IPS-20b (cell line): ENCODE data around the gene OR5B17.
"Not testable (repeated sequence)": the region's sequence is repeated elsewhere in the genome, so short reads cannot be mapped to it uniquely, and the experiment has no call there.

Experiments used
- H3K27ac ChIP-seq: one replicate; pipeline ENCODE4 v1.5.1; 2013; ENCODE audit warnings: low read length
- H3K27me3 ChIP-seq: 2 replicates; pipeline ENCODE4 v1.6.1; 2013; ENCODE audit warnings: mild to moderate bottlenecking, low read length, inconsistent platforms; ENCODE audit not compliant: insufficient read depth
- H3K36me3 ChIP-seq: 2 replicates; pipeline ENCODE4 v1.6.1; 2013; ENCODE audit warnings: low read depth, mild to moderate bottlenecking, inconsistent platforms, low read length, moderate library complexity; ENCODE audit not compliant: insufficient read depth
- H3K4me1 ChIP-seq: 2 replicates; pipeline ENCODE4 v1.6.1; 2013; ENCODE audit warnings: mild to moderate bottlenecking, control low read depth, inconsistent platforms, low read length, moderate library complexity; ENCODE audit not compliant: insufficient read depth
- H3K4me3 ChIP-seq: 2 replicates; pipeline ENCODE4 v1.5.1; 2013; ENCODE audit warnings: mild to moderate bottlenecking, low read length, inconsistent platforms
- H3K9ac ChIP-seq: 2 replicates; pipeline ENCODE4 v1.6.1; 2013; ENCODE audit warnings: low read depth, mild to moderate bottlenecking, inconsistent platforms, low read length, moderate library complexity
- H3K9me3 ChIP-seq: 2 replicates; pipeline ENCODE4 v1.6.1; 2013; ENCODE audit warnings: mild to moderate bottlenecking, low read depth, low read length, inconsistent platforms; ENCODE audit not compliant: insufficient read depth

Gene OR5B17

DNA sequence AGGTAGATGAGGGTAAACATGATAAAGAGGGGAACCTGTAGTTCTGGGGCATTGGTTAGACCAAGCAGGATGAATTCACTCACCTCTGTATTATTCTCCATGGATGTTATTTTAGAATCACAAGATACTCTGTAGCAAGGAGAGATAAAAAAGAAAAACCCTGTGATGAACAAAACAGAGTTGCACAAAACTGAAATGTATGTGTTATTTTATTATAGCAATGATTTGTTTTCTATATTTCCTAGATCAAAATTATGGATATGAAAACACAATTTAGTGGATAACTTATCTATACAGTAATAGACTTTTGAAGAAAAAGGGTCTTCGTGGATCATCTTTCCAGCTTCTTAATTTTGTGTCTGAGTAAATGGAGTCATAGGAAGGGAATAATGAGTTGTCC is at the start of gene OR5B17:
Gene OR5B17, minus strand, starts transcription at position 101 of the 400 bp plus-strand sequence. Its CDS starts 0 bp downstream, at position 101.
- no peaks in the 10 kb centered on the region for H3K27me3 ChIP-seq
- no peaks in the 10 kb centered on the region for H3K4me1 ChIP-seq
- no peaks in the 10 kb centered on the region for H3K9me3 ChIP-seq
- H3K4me3 ChIP-seq, result no peak within 1 kb of the TSS
- no peak within 1 kb of the TSS for H3K9ac ChIP-seq
- no peak within 1 kb of the TSS for H3K27ac ChIP-seq
- no peaks in the 10 kb centered on the region for H3K36me3 ChIP-seq

DNA sequence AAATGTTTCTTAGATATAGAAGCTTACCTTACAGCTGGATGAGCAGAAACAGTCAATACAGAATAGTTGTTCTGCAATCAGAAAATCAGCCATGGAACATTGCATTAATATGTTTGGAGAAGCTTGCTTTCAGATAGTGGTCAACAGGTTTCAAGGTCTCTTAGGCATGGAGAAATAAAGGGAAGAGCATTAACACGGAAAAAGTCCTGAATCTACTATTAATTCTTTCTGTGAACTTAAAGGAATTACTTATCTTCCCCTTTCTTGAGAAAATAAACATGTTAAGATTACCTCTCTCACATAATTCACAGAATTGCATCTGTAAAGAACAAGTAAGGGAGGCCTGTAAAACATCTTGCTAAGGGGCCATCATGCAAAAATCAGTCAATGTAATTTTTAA is 47.9 kb upstream of the OR5B17 start, which contains the start of gene OR5B3:
Gene OR5B3, minus strand, starts transcription at position 101 of the 400 bp plus-strand sequence. CDS start 3,465 bp downstream, outside the sequence.
- Histone ChIP-seq H3K4me3 (no peak within 1 kb of the TSS), H3K4me1 (no peaks in the 10 kb centered on the region), H3K9ac (no peak within 1 kb of the TSS), H3K27me3 (no peaks in the 10 kb centered on the region), H3K9me3 (peaks cover 8% of the 10 kb centered on the region), H3K27ac (no peak within 1 kb of the TSS), H3K36me3 (no peaks in the 10 kb centered on the region)

DNA sequence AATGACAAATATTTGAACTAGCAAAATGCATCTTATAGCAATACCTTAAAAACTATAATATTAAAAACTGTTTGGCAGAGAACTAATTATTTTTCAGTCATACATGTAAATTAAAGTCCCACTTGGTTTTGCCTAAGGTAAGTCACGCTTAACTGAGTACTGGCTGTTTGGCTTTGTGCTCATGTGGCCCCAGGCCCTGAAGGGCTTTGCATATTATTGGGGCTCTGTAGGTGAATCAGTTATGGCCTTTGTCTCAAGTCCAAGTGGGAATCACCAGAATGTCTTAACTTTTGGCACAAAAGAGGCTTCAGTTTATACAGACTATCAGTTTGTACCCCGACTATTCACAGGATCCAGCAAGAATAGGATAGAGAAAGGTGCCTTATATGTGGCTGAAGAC is 40.8 kb upstream of the OR5B17 start:
- H3K4me3 ChIP-seq, H3K4me1 ChIP-seq, H3K9me3 ChIP-seq, H3K9ac ChIP-seq, H3K27me3 ChIP-seq, H3K27ac ChIP-seq, H3K36me3 ChIP-seq: not testable (repeated sequence)

- Histone ChIP-seq H3K36me3 (no peaks in the 10 kb centered on the region), H3K27ac (no peak overlapping the region), H3K27me3 (no peaks in the 10 kb centered on the region), H3K9ac (no peak overlapping the region), H3K4me1 (no peaks in the 10 kb centered on the region), H3K9me3 (peaks cover 8% of the 10 kb centered on the region), H3K4me3 (no peak overlapping the region)
Observed at GRCh38 chr11:58395581-58395980, 36.7 kb upstream of the OR5B17 start.

DNA sequence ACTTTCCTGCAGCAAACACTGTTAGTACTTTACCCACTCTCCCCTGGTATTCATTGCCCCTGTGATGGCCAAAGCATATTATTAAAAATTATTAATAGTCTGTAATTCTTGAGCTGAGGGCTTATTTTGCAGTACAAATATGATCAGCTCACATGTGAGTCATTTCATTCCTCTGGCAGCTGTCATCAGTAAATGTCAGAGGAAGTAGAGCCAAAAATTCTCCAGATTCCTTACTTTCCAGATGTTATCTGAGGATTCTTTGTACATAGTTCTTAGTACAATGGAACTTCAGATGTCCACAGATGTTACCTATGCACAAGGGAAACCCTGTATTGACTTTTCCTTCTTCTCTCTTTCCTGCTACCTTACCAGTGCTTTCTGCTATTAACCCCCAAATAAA is 35.3 kb upstream of the OR5B17 start:
- Histone ChIP-seq H3K36me3 (no peaks in the 10 kb centered on the region), H3K9me3 (peaks cover 8% of the 10 kb centered on the region), H3K27me3 (no peaks in the 10 kb centered on the region), H3K27ac (no peak overlapping the region), H3K4me3 (no peak overlapping the region), H3K9ac (no peak overlapping the region), H3K4me1 (no peaks in the 10 kb centered on the region)

- H3K27ac ChIP-seq, result no peak overlapping the region
Observed at GRCh38 chr11:58392746-58393145, 33.9 kb upstream of the OR5B17 start.

DNA sequence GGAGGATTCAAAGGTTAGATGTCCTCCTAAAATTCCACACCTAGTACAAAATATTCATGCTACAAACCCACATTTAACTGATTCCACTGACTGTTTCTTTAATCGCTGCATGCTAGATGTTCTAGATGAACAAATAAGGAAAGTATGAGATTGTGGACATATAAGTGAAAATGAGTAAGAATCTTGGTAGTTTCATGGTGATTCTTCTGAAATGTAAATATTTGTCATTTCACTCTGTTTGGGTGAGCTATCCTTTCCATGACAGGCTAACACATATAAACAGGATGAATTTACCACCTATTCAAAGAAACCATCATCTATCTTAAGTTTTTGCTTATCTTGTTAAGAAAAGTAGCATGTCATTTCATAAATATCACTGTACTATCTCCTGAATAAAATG is 33.0 kb upstream of the OR5B17 start:
- Histone ChIP-seq H3K9ac (no peak overlapping the region), H3K4me1 (no peaks in the 10 kb centered on the region), H3K27ac (no peak overlapping the region), H3K4me3 (no peak overlapping the region), H3K9me3 (peaks cover 8% of the 10 kb centered on the region), H3K27me3 (no peaks in the 10 kb centered on the region), H3K36me3 (no peaks in the 10 kb centered on the region)

More at GRCh38 chr11:58392746-58393145, 33.9 kb upstream of the OR5B17 start:
- Histone ChIP-seq H3K4me1 (no peaks in the 10 kb centered on the region), H3K27me3 (no peaks in the 10 kb centered on the region), H3K36me3 (no peaks in the 10 kb centered on the region), H3K9me3 (peaks cover 8% of the 10 kb centered on the region), H3K9ac (no peak overlapping the region), H3K4me3 (no peak overlapping the region)

- H3K9ac ChIP-seq, result no peak overlapping the region
- H3K36me3 ChIP-seq, result no peaks in the 10 kb centered on the region
- H3K27ac ChIP-seq, result no peak overlapping the region
- H3K4me1 ChIP-seq, result no peaks in the 10 kb centered on the region
- no peak overlapping the region for H3K4me3 ChIP-seq
- H3K27me3 ChIP-seq, result no peaks in the 10 kb centered on the region
- peaks cover 8% of the 10 kb centered on the region for H3K9me3 ChIP-seq
Observed at GRCh38 chr11:58390551-58391063, 31.7 kb upstream of the OR5B17 start.

DNA sequence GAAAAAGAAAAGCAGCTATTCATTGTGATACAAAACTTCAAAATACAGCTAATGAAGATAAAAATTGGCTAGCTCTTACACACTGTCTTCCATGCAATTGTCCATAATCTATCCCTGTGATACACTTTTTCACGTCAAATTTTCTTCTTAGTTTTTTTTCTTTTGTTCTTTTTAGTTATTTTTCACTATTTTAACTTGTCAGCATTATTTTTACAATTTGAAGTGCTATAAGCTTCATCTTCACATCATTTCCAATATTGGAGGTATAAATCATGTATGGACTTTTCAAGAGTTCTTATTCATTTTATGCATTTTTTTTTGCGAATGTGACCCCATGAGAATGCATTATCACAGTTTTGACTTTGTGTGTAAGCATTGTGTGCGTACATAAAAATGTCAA is 4.1 kb downstream of the OR5B17 start:
- no peaks in the 10 kb centered on the region for H3K27me3 ChIP-seq
- H3K27ac ChIP-seq, result no peak overlapping the region
- no peak overlapping the region for H3K4me3 ChIP-seq
- H3K9ac ChIP-seq, result no peak overlapping the region
- H3K9me3 ChIP-seq, result no peaks in the 10 kb centered on the region
- H3K4me1 ChIP-seq, result no peaks in the 10 kb centered on the region
- no peaks in the 10 kb centered on the region for H3K36me3 ChIP-seq

DNA sequence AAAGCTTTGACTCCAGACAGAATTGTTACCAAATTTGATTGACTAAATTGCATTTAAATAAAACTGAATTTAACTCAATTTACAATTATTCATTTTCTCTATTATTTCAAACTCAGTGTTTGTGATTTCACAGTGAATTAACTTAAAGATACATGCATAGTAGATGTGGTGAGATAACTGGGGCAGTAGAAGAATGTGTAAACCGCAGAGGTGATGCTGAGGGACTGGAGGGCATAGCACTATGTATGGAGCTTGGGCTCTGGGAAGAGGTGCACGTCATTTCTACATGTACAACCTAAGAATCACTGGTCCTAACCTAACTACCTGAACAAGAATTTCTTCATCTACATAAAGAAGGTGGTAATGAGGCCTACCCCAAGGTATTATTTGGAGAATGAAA is 13.7 kb downstream of the OR5B17 start:
- Histone ChIP-seq H3K27ac (no peak overlapping the region), H3K9me3 (peaks cover 2% of the 10 kb centered on the region; the same call in 1 of the 2 replicates), H3K36me3 (no peaks in the 10 kb centered on the region), H3K4me1 (no peaks in the 10 kb centered on the region), H3K4me3 (no peak overlapping the region), H3K9ac (no peak overlapping the region), H3K27me3 (no peaks in the 10 kb centered on the region)

DNA sequence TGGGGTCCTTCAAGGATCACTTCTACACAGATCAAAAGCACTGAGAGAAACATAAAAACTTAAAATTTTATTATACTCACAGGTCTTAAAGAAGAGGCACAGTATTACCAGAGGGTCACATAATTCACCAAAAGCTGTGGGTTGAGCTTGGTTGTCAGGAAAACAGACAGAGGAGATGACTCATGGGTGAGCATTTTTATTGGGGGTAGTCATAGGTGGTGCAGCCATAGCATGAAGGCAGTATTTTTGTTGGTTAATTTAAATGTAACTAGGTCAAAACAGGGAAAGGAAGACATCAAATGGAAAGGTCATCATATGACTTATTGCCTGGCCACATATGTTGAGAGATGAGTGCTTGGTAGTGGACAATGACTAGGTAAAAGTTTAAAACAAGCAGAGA is 24.2 kb downstream of the OR5B17 start:
- no peaks in the 10 kb centered on the region for H3K27me3 ChIP-seq
- no peaks in the 10 kb centered on the region for H3K4me1 ChIP-seq
- H3K9ac ChIP-seq, result no peak overlapping the region
- no peaks in the 10 kb centered on the region for H3K36me3 ChIP-seq
- no peak overlapping the region for H3K4me3 ChIP-seq
- no peak overlapping the region for H3K27ac ChIP-seq
- no peaks in the 10 kb centered on the region for H3K9me3 ChIP-seq

- H3K9me3 ChIP-seq, result no peaks in the 10 kb centered on the region; the same call in 1 of the 2 replicates
- H3K4me1 ChIP-seq, result no peaks in the 10 kb centered on the region
- no peaks in the 10 kb centered on the region for H3K27me3 ChIP-seq
- no peak overlapping the region for H3K27ac ChIP-seq
- H3K9ac ChIP-seq, result no peak overlapping the region
- no peaks in the 10 kb centered on the region for H3K36me3 ChIP-seq
- H3K4me3 ChIP-seq, result no peak overlapping the region
Observed at GRCh38 chr11:58330861-58331260, 28.0 kb downstream of the OR5B17 start.
